Panc1 (cell line): ENCODE data around the gene LCN1. TPM values are rescaled to one million over a fixed set of nuclear protein-coding genes. Genes with fewer than 3 reads are reported as not detected.

Experiments
- ATAC-seq: fragments of 200-7000 bp; cut with Tn5 transposase; 2 replicates; pipeline ENCODE4 v1.9.1; 2020; ENCODE audit warnings: mild to moderate bottlenecking, moderate library complexity
- BruUV-seq: library from RNA; stranded (reverse); fragments of 400-500 nt; replicated peaks from 2 replicates; lab custom pipeline; 2021; lab: Mats Ljungman, UMichigan
- CTCF ChIA-PET: fragments of 300-600 bp; sonication (Branson Sonifier 250); formaldehyde crosslinking; loops from one replicate; lab custom pipeline; 2022; ENCODE audit warnings: antibody characterized with exemption; lab: Charles Lee
- POLR2A ChIA-PET: fragments of 300-600 bp; sonication (Branson Sonifier 250); formaldehyde crosslinking; loops from one replicate; lab custom pipeline; 2022; ENCODE audit warnings: antibody characterized with exemption; lab: Charles Lee
- DNase-seq: peaks from one replicate; pipeline ENCODE4 v3.0.0-alpha.2; 2010; ENCODE audit warnings: low read depth, low spot score
- H3K27ac ChIP-seq: 2 replicates; pipeline ENCODE4 v1.5.1; 2011; ENCODE audit warnings: mild to moderate bottlenecking, low read length, inconsistent platforms
- H3K27me3 ChIP-seq: fragments of 200-500 bp; sonication (Bioruptor generic); 2 replicates; pipeline ENCODE4 v1.6.0; 2014; ENCODE audit warnings: low read length, inconsistent platforms; ENCODE audit not compliant: control insufficient read depth, insufficient read depth
- H3K36me3 ChIP-seq: fragments of 200-500 bp; sonication (Bioruptor generic); 2 replicates; pipeline ENCODE4 v1.5.1; 2014; ENCODE audit warnings: inconsistent platforms, mild to moderate bottlenecking, low read length, moderate library complexity; ENCODE audit not compliant: control insufficient read depth, insufficient read depth
- H3K4me1 ChIP-seq: 2 replicates; pipeline ENCODE4 v1.5.1; 2011; ENCODE audit warnings: inconsistent platforms, mild to moderate bottlenecking, low read length, moderate library complexity; ENCODE audit not compliant: control insufficient read depth, insufficient read depth
- H3K4me3 ChIP-seq, 2 experiments: 2 replicates each; pipeline ENCODE4 v1.5.1; 2011 to 2012; ENCODE audit warnings: low read depth in 2 of 2, low read length in 2 of 2, mild to moderate bottlenecking in 2 of 2, inconsistent platforms in 1 of 2, moderate library complexity in 1 of 2
- H3K9me3 ChIP-seq: fragments of 200-500 bp; sonication (Bioruptor generic); 2 replicates; pipeline ENCODE4 v1.5.1; 2014; ENCODE audit warnings: low read depth, mild to moderate bottlenecking, inconsistent platforms, low read length, moderate library complexity; ENCODE audit not compliant: control insufficient read depth, insufficient read depth
- POLR2AphosphoS5 ChIP-seq: IDR thresholded peaks from 2 replicates; pipeline ENCODE4 v1.6.1; 2012; ENCODE audit warnings: mild to moderate bottlenecking, low read depth, low read length, moderate library complexity
- SIN3A ChIP-seq: IDR thresholded peaks from 2 replicates; pipeline ENCODE4 v1.6.1; 2012; ENCODE audit warnings: low read depth, mild to moderate bottlenecking, low read length, moderate library complexity, borderline replicate concordance; ENCODE audit not compliant: insufficient read depth
- TCF7L2 ChIP-seq: IDR thresholded peaks from 2 replicates; pipeline ENCODE4 v1.6.1; 2011; ENCODE audit warnings: mild to moderate bottlenecking, low read depth, low read length, inconsistent platforms
- in situ Hi-C: cut with HindIII; loops from 2 replicates; pipeline ENCODE4 v1.10.0; 2016; ENCODE audit warnings: low sequenced_read_pairs, low pct_unique_long_range_greater_than_20kb
- intact Hi-C: fragments of 100-400 bp; cut with micrococcal nuclease; formaldehyde crosslinking; loops from one replicate; pipeline ENCODE4 v1.10.0; 2022; ENCODE audit not compliant: unreplicated experiment
- total RNA-seq: library from RNA; stranded (reverse); gene quantifications from one replicate; pipeline ENCODE4 v1.2.1, GENCODE V29; 2021; ENCODE audit not compliant: unreplicated experiment
- TF ChIP-seq, protein P1 (sequence below), 2 experiments: IDR thresholded peaks; 2 replicates each; pipeline ENCODE4 v1.6.1; 2011 to 2012; ENCODE audit warnings: low read depth in 2 of 2, control low read depth in 1 of 2, low read length in 1 of 2, mild to moderate bottlenecking in 1 of 2, moderate library complexity in 1 of 2; ENCODE audit not compliant: insufficient read depth in 1 of 2
- TF ChIP-seq, protein P2 (sequence below): fragments of 450-650 bp; IDR thresholded peaks from 2 replicates; pipeline ENCODE4 v1.5.1; 2017; ENCODE audit warnings: mild to moderate bottlenecking

LCN1 gene
- total RNA-seq, 1 experiment from 2014 or later = not detected

DNA sequence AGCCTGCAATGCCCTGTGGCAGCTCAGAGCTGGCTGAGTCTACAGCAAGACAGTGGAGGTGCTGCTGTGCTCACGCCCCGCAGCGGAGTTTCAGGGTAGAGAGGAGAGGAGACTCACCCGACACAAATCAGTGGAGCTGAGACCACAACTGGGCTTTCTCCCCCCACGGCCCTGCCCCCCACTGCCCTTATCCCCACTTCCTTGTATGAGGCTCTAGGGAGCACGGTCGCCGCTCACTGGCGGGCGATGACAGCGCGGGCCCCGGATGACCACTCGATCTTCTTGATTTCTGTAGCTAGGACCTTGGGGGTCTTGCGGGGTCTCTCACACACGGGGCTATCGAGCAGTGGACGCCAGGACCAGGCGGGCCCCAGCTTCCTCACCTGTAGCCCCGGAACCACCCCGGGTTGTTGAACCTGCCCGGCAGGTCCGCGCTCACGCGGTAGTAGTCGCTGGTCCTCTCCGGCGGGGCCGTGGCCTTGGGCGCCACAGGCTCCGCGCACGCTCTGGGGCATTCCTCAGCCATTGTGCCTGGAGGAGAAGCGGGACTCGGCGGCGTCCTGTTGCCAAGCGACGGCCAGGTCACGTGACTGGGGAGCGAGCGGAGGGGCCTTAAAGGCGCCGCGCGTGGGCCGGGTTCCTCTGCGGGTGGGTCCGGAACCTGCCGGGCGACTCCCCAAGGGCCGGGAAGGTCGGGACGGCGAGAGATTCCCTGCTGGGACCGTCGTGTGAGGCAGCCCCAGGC is 21.7 kb upstream of the LCN1 start:
- peaks cover 4% of the 10 kb centered on the region for H3K4me1 ChIP-seq
- DNase-seq (no peak), ATAC-seq (peak; percentile 68)
- POLR2A ChIA-PET = no interaction called here
- H3K36me3 ChIP-seq = peaks cover 4% of the 10 kb centered on the region; the same call in 1 of the 2 replicates
- intact Hi-C loops = no loop called here
- TF ChIP-seq SIN3A (peak; percentile 95), TCF7L2 (no peak)
- no peaks in the 10 kb centered on the region for H3K27me3 ChIP-seq
- H3K4me3 ChIP-seq = peak overlapping the region; percentile 70 to 79
- in situ Hi-C loops = no loop called here
- no TSS peak for BruUV-seq
- H3K27ac ChIP-seq = peak overlapping the region; percentile 59; the same call in 1 of the 2 replicates
- CTCF ChIA-PET = no interaction called here
- H3K9me3 ChIP-seq = no peaks in the 10 kb centered on the region

GRCh38 chr9:135500071-135500524 is 21.1 kb upstream of the LCN1 start:
- ChIA-PET POLR2A (no interaction called here), CTCF (no interaction called here)
- peaks cover 4% of the 10 kb centered on the region for H3K4me1 ChIP-seq
- ATAC-seq = peak; percentile 19
- in situ Hi-C loops (no loop called here), intact Hi-C loops (no loop called here)
- H3K36me3 ChIP-seq = peaks cover 4% of the 10 kb centered on the region; the same call in 1 of the 2 replicates
- no TSS peak for BruUV-seq
- H3K27ac ChIP-seq = peak overlapping the region; percentile 59; the same call in 1 of the 2 replicates
- TF ChIP-seq, protein P1, sequence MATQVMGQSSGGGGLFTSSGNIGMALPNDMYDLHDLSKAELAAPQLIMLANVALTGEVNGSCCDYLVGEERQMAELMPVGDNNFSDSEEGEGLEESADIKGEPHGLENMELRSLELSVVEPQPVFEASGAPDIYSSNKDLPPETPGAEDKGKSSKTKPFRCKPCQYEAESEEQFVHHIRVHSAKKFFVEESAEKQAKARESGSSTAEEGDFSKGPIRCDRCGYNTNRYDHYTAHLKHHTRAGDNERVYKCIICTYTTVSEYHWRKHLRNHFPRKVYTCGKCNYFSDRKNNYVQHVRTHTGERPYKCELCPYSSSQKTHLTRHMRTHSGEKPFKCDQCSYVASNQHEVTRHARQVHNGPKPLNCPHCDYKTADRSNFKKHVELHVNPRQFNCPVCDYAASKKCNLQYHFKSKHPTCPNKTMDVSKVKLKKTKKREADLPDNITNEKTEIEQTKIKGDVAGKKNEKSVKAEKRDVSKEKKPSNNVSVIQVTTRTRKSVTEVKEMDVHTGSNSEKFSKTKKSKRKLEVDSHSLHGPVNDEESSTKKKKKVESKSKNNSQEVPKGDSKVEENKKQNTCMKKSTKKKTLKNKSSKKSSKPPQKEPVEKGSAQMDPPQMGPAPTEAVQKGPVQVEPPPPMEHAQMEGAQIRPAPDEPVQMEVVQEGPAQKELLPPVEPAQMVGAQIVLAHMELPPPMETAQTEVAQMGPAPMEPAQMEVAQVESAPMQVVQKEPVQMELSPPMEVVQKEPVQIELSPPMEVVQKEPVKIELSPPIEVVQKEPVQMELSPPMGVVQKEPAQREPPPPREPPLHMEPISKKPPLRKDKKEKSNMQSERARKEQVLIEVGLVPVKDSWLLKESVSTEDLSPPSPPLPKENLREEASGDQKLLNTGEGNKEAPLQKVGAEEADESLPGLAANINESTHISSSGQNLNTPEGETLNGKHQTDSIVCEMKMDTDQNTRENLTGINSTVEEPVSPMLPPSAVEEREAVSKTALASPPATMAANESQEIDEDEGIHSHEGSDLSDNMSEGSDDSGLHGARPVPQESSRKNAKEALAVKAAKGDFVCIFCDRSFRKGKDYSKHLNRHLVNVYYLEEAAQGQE (IDR thresholded peaks at IDR 0.05; ENCODE audit: insufficient read depth in 1 of 2, low read depth in 2 of 2, low read length in 1 of 2) = no peak
- TF ChIP-seq SIN3A = no peak
- no peak for TF ChIP-seq TCF7L2
- TF ChIP-seq POLR2AphosphoS5 = no peak
- TF ChIP-seq, protein P2, sequence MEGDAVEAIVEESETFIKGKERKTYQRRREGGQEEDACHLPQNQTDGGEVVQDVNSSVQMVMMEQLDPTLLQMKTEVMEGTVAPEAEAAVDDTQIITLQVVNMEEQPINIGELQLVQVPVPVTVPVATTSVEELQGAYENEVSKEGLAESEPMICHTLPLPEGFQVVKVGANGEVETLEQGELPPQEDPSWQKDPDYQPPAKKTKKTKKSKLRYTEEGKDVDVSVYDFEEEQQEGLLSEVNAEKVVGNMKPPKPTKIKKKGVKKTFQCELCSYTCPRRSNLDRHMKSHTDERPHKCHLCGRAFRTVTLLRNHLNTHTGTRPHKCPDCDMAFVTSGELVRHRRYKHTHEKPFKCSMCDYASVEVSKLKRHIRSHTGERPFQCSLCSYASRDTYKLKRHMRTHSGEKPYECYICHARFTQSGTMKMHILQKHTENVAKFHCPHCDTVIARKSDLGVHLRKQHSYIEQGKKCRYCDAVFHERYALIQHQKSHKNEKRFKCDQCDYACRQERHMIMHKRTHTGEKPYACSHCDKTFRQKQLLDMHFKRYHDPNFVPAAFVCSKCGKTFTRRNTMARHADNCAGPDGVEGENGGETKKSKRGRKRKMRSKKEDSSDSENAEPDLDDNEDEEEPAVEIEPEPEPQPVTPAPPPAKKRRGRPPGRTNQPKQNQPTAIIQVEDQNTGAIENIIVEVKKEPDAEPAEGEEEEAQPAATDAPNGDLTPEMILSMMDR = no peak
- H3K4me3 ChIP-seq = peak overlapping the region; percentile 70 to 79
- DNase-seq = no peak
- no peaks in the 10 kb centered on the region for H3K9me3 ChIP-seq
- H3K27me3 ChIP-seq = no peaks in the 10 kb centered on the region
